ENCODE data around the gene CORO2B.
"Not testable (repeated sequence)": the region's sequence is repeated elsewhere in the genome, so short reads cannot be mapped to it uniquely, and the experiment has no call there.

The CORO2B gene

GRCh38 chr15:68590721-68591389 lies 12.1 kb downstream of the CORO2B start:
- DNase-seq (ENCODE audit: low read depth), result no peak

GRCh38 chr15:68592054-68592453 lies 13.3 kb downstream of the CORO2B start:
- DNase-seq (ENCODE audit: low read depth), result no peak

GRCh38 chr15:68592544-68592943 lies 13.8 kb downstream of the CORO2B start:
- DNase-seq (ENCODE audit: low read depth), result no peak

- no peak for DNase-seq (ENCODE audit: low read depth)
Measured at GRCh38 chr15:68593341-68593740, 14.5 kb downstream of the CORO2B start.

GRCh38 chr15:68593828-68594532 lies 15.2 kb downstream of the CORO2B start:
- DNase-seq (ENCODE audit: low read depth), result no peak

GRCh38 chr15:68594533-68595259 lies 15.9 kb downstream of the CORO2B start:
- DNase-seq (ENCODE audit: low read depth), result no peak

GRCh38 chr15:68595260-68595564 lies 16.4 kb downstream of the CORO2B start:
- DNase-seq (ENCODE audit: low read depth), result no peak

GRCh38 chr15:68595761-68596160 lies 17.0 kb downstream of the CORO2B start:
- DNase-seq (ENCODE audit: low read depth), result no peak

GRCh38 chr15:68596691-68597090 lies 17.9 kb downstream of the CORO2B start:
- DNase-seq (ENCODE audit: low read depth), result no peak

- DNase-seq (ENCODE audit: low read depth), result no peak
Measured at GRCh38 chr15:68597581-68597980, 18.8 kb downstream of the CORO2B start.

GRCh38 chr15:68598171-68599152 lies 19.7 kb downstream of the CORO2B start:
- no peak for DNase-seq (ENCODE audit: low read depth)

- no peak for DNase-seq (ENCODE audit: low read depth)
Measured at GRCh38 chr15:68599153-68599545, 20.4 kb downstream of the CORO2B start.

- no peak for DNase-seq (ENCODE audit: low read depth)
Measured at GRCh38 chr15:68599560-68600071, 20.8 kb downstream of the CORO2B start.

- no peak for DNase-seq (ENCODE audit: low read depth)
Measured at GRCh38 chr15:68601206-68602197, 22.7 kb downstream of the CORO2B start.

GRCh38 chr15:68602459-68603215 lies 23.8 kb downstream of the CORO2B start:
- no peak for DNase-seq (ENCODE audit: low read depth)

GRCh38 chr15:68603216-68603595 lies 24.4 kb downstream of the CORO2B start:
- DNase-seq (ENCODE audit: low read depth), result no peak

GRCh38 chr15:68603951-68604350 lies 25.2 kb downstream of the CORO2B start:
- no peak for DNase-seq (ENCODE audit: low read depth)

- DNase-seq (ENCODE audit: low read depth), result not testable (repeated sequence)
Measured at GRCh38 chr15:68604840-68605478, 26.2 kb downstream of the CORO2B start.

- DNase-seq (ENCODE audit: low read depth), result no peak
Measured at GRCh38 chr15:68606375-68606774, 27.6 kb downstream of the CORO2B start.

Data from CMK (cell line).